HL-60 (cell line): ENCODE results near the gene PARP3.

ENCODE experiments used
- DNase-seq, 2 experiments: peaks; one replicate each; pipeline ENCODE4 v3.0.0-alpha.2; 2010 to 2020; ENCODE audit warnings: low read depth in 1 of 2, low spot score in 1 of 2
- H3K27ac ChIP-seq: fragments of 250-450 bp; sonication (Bioruptor Pico); replicated peaks from 2 replicates; pipeline ENCODE4 v1.5.1; 2020; ENCODE audit warnings: mild to moderate bottlenecking, moderate library complexity
- H3K27me3 ChIP-seq: fragments of 250-450 bp; sonication (Bioruptor Pico); 2 replicates; pipeline ENCODE4 v1.5.1; 2021; ENCODE audit warnings: mild to moderate bottlenecking, moderate library complexity; ENCODE audit not compliant: insufficient read depth, poor library complexity, severe bottlenecking
- H3K4me3 ChIP-seq: replicated peaks from 2 replicates; pipeline ENCODE4 v1.5.1; 2011; ENCODE audit warnings: mild to moderate bottlenecking, control low read depth, low read length; ENCODE audit not compliant: insufficient read depth
- CTCF ChIP-seq: IDR thresholded peaks from one replicate; pipeline ENCODE4 v1.5.1; 2011; ENCODE audit warnings: low read length, control low read depth, inconsistent platforms; ENCODE audit not compliant: insufficient read depth
- GABPA ChIP-seq: IDR thresholded peaks from 2 replicates; pipeline ENCODE4 v1.6.1; 2012; ENCODE audit warnings: low read depth
- POLR2AphosphoS5 ChIP-seq: IDR thresholded peaks from 2 replicates; pipeline ENCODE4 v1.6.1; 2012; ENCODE audit warnings: low read depth
- REST ChIP-seq: IDR thresholded peaks from 2 replicates; pipeline ENCODE4 v1.6.1; 2012; ENCODE audit warnings: low read depth; ENCODE audit not compliant: insufficient replicate concordance
- SPI1 ChIP-seq: IDR thresholded peaks from 2 replicates; pipeline ENCODE4 v1.6.1; 2012; ENCODE audit warnings: low read depth, mild to moderate bottlenecking, borderline replicate concordance

Gene PARP3

DNA sequence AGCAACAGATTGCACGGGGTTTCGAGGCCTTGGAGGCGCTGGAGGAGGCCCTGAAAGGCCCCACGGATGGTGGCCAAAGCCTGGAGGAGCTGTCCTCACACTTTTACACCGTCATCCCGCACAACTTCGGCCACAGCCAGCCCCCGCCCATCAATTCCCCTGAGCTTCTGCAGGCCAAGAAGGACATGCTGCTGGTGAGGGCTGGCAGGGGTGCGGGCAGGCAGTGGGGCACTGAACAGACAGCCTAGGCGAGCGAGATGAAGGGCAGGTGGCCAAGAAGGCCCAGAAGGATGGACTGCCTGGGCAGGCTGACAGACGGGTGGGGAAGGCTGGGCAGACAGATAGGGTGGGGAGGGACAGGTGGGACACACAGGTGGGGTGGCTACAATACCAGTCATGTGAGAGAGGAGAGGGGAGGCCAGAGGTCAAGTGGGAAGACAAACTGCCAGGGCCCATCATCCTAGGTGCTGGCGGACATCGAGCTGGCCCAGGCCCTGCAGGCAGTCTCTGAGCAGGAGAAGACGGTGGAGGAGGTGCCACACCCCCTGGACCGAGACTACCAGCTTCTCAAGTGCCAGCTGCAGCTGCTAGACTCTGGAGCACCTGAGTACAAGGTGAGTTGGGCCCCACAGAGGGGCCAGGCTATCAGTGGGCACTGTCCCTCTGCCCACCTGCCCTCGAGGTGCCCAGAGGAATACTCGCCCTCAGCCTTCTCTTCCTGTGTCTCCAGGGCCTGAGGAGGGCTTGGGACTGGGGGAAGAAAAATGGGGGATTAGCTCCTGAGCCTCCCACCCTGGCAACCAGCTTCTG lies 3.1 kb downstream of the PARP3 start:
- Histone ChIP-seq H3K4me3 (no peak overlapping the region), H3K27ac (no peak overlapping the region), H3K27me3 (no peaks in the 10 kb centered on the region)
- DNase-seq = no peak
- no peak for TF ChIP-seq GABPA
- no peak for TF ChIP-seq REST
- TF ChIP-seq POLR2AphosphoS5 = no peak

DNA sequence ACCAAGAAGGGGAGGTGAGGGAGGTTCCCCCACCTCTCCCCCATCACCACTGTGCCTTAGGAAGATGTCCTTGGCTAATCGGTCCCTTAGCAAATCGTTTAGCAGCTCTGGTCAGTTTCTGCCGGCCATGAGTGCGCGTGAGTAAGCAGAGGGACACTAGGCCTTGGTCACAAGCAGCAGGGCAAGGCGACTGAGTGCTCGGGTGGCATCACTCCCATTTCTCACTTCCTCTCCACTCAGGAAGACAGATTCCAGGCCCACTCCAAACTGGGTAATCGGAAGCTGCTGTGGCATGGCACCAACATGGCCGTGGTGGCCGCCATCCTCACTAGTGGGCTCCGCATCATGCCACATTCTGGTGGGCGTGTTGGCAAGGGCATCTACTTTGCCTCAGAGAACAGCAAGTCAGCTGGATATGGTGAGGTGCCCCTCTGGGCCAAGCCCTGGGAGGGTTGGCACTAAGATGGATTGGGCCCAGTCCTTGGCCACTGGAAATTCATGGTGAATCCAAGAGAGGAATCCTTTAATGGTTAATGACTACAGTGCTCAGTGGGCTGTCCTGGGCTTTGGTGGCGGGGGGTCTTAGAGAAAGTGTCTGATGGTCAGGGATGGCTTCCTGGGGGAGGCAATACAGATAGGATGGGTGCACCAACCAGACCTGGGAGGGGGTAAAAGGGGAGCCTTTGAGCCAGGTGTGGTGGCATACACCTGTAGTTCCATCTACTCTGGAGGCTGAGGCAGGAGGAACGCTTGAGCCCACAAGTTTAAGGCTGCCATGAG lies 4.0 kb downstream of the PARP3 start:
- TF ChIP-seq REST (no peak), POLR2AphosphoS5 (no peak)
- no peak overlapping the region for H3K4me3 ChIP-seq
- DNase-seq = no peak
- H3K27ac ChIP-seq = no peak overlapping the region
- H3K27me3 ChIP-seq = no peaks in the 10 kb centered on the region

DNA sequence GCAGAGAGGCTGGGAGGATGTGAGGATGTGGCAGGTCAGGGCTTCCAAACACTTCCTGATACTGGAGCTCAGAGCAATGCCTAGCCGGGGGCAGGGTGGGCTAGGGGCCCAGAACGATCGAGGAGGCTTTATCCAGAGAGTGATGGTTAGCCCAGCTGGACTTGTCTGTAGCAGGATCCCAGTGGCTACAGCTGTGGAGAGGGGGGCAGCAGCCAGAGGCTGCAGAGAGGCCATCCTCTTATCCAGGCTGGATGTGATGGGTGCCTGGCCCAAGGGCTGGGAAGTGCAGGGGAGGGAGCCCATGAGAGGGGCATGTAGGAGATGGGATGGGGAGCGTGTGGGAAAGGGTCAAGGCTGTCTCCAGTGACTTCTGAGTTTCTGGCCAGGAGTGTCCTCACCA lies 4.6 kb downstream of the PARP3 start:
- DNase-seq = no peak
- TF ChIP-seq POLR2AphosphoS5 = no peak
- no peak for TF ChIP-seq SPI1
- no peak for TF ChIP-seq REST
- no peaks in the 10 kb centered on the region for H3K27me3 ChIP-seq
- no peak overlapping the region for H3K27ac ChIP-seq
- no peak overlapping the region for H3K4me3 ChIP-seq

- H3K27ac ChIP-seq = no peak overlapping the region
- no peak overlapping the region for H3K4me3 ChIP-seq
- no peak for DNase-seq
- no peaks in the 10 kb centered on the region for H3K27me3 ChIP-seq
- TF ChIP-seq GABPA = no peak
- no peak for TF ChIP-seq SPI1
- no peak for TF ChIP-seq REST
- TF ChIP-seq POLR2AphosphoS5 = no peak
- no peak for TF ChIP-seq CTCF
These were observed 5.2 kb downstream of the PARP3 start for GRCh38 chr3:51947215-51947900.
